Prostate gland (tissue), 2 donors: ENCODE results near the gene MOB3A. TPM values are rescaled to one million over a fixed set of nuclear protein-coding genes. Genes with fewer than 3 reads are reported as not detected.
"Not testable (repeated sequence)": the region's sequence is repeated elsewhere in the genome, so short reads cannot be mapped to it uniquely, and the experiment has no call there.

ENCODE experiments used
- DNase-seq: peaks from one replicate; pipeline ENCODE4 v3.0.0-alpha.2; 2019; ENCODE audit warnings: low spot score
- H3K27ac ChIP-seq, 2 donors: fragments of 200-600 bp; sonication (generic); 2 replicates each; pipeline ENCODE4 v1.5.1; 2017 to 2019
- H3K27me3 ChIP-seq: fragments of 200-600 bp; sonication (generic); replicated peaks from 2 replicates; pipeline ENCODE4 v1.5.1; 2019; ENCODE audit not compliant: insufficient read depth
- H3K36me3 ChIP-seq, 2 donors: fragments of 200-600 bp; sonication (generic); 1 replicate in 1 of 2; 2 replicates in 1 of 2; pipeline versions ENCODE4 v1.5.1 to v1.8.1; 2017 to 2019
- H3K4me1 ChIP-seq: fragments of 200-600 bp; sonication (generic); replicated peaks from 2 replicates; pipeline ENCODE4 v1.5.1; 2019
- H3K4me3 ChIP-seq, 2 donors: fragments of 200-600 bp; sonication (generic); 2 replicates each; pipeline ENCODE4 v1.5.1; 2017 to 2019
- H3K9me3 ChIP-seq: fragments of 200-600 bp; sonication (generic); 2 replicates; pipeline ENCODE4 v1.5.1; 2017
- POLR2A ChIP-seq: fragments of 450-650 bp; IDR thresholded peaks from one replicate; pipeline ENCODE4 v1.6.1; 2016; ENCODE audit warnings: antibody characterized with exemption, mild to moderate bottlenecking
- POLR2AphosphoS5 ChIP-seq: sonication (generic); formaldehyde crosslinking; IDR thresholded peaks from one replicate; pipeline ENCODE4 v1.6.1; 2017; ENCODE audit warnings: antibody characterized with exemption
- WGBS: methylation state at CpG from one replicate; pipeline ENCODE4 v1.1.5; 2018; 5-methylcytosine and 5-hydroxymethylcytosine counted together
- intact Hi-C: fragments of 100-400 bp; cut with DNase I; formaldehyde crosslinking; loops from one replicate; pipeline ENCODE4 v1.14.2; 2022
- total RNA-seq, 2 donors: library from RNA; depleted of rRNA; stranded (reverse); fragments of >200 nt; gene quantifications; one replicate each; pipeline ENCODE4 v1.1.0, GENCODE V29; 2016
- TF ChIP-seq, protein P1 (sequence below), 4 experiments: fragments of 200-600 bp in 2 of 4; fragments of 450-650 bp in 2 of 4; sonication (generic) in 2 of 4; IDR thresholded peaks; 1 replicate in 3 of 4; 2 replicates in 1 of 4; pipeline ENCODE4 v1.5.1; 2016 to 2019; ENCODE audit warnings: antibody characterized with exemption in 4 of 4, mild to moderate bottlenecking in 2 of 4, moderate library complexity in 2 of 4

The MOB3A gene
- total RNA-seq, 2 donors from 2014 or later: 40.1 to 43.5 TPM

DNA sequence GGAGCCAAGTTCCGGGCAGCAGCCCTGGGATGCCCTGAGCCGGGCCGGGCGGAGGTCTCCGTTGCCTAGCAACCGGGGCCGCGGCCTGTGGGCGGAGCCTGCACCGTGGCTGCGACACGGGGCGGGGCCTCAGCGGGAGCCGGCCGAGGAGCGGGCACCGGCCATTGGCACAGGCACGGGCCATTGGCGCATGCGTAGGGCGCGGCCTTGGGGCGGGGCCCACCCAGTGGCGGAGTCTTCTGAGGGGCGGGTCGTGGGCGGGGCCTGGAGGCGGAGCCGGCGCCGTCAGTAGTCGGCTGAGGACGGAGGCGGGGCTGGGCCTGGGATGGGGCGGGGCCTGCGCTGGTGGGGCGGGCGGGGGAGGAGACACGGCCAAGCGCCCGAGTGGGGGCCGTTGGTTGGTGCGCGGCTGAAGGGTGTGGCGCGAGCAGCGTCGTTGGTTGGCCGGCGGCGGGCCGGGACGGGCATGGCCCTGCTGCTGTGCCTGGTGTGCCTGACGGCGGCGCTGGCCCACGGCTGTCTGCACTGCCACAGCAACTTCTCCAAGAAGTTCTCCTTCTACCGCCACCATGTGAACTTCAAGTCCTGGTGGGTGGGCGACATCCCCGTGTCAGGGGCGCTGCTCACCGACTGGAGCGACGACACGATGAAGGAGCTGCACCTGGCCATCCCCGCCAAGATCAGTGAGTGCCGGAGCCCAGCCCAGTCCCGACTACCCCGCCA is 515 bp upstream of the MOB3A start, which contains the start of gene IZUMO4:
Gene IZUMO4 (plus strand): TSS at position 436 of the 723 bp plus-strand sequence. CDS start 31 bp downstream, at position 467.
- intact Hi-C loops: loop anchor here (2.0 to 5.0 kb wide), 2 partner anchors 54 to 176 kb away; partner anchors contain the start of gene AP3D1
- peak; percentile 99 for DNase-seq
- TF ChIP-seq POLR2AphosphoS5 (peak; percentile 69), POLR2A (peak; percentile 59)
- TF ChIP-seq, protein P1, sequence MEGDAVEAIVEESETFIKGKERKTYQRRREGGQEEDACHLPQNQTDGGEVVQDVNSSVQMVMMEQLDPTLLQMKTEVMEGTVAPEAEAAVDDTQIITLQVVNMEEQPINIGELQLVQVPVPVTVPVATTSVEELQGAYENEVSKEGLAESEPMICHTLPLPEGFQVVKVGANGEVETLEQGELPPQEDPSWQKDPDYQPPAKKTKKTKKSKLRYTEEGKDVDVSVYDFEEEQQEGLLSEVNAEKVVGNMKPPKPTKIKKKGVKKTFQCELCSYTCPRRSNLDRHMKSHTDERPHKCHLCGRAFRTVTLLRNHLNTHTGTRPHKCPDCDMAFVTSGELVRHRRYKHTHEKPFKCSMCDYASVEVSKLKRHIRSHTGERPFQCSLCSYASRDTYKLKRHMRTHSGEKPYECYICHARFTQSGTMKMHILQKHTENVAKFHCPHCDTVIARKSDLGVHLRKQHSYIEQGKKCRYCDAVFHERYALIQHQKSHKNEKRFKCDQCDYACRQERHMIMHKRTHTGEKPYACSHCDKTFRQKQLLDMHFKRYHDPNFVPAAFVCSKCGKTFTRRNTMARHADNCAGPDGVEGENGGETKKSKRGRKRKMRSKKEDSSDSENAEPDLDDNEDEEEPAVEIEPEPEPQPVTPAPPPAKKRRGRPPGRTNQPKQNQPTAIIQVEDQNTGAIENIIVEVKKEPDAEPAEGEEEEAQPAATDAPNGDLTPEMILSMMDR (IDR thresholded peaks at IDR 0.05): peak in 3 of 4 experiments; percentile 34 to 63 (median 62)
- peaks cover 0 to 6% of the 10 kb centered on the region in 2 donors for H3K36me3 ChIP-seq
- H3K27me3 ChIP-seq: no peaks in the 10 kb centered on the region
- WGBS: 0% methylated on average over 38 of the region's 70 CpGs
- peak within 1 kb of the TSS; percentile 91 to 96 for H3K27ac ChIP-seq
- H3K9me3 ChIP-seq: no peaks in the 10 kb centered on the region
- H3K4me1 ChIP-seq: peaks cover 20% of the 10 kb centered on the region
- H3K4me3 ChIP-seq: peak within 1 kb of the TSS; percentile 77 to 81

DNA sequence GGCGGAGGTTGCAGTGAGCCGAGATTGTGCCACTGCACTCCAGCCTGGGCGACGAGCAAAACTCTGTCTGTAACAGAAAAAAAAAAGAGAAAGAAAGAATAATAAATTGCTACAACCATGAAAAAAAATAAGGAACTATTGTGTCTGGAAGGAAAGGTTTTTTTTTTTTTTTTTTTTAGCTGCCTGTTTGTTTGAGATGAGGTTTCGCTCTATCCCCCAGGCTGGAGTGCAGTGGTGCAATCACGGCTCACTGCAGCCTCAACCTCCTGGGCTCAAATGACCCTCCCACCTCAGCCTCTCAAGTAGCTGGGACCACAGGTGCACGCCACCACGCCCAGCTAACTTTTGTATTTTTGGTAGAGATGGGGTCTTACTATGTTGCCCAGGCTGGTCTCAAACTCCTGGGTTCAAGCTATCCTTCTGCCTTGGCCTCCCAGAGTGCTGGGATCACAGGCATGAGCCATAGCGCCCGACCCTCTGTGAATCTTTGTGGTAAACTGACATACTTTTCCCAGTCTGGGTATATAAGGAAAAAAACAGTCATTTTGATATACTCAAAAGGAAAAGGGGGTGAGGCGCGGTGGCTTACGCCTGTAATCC is 4.1 kb downstream of the MOB3A start:
- DNase-seq, intact Hi-C loops, H3K9me3 ChIP-seq, H3K36me3 ChIP-seq, H3K27me3 ChIP-seq, H3K4me3 ChIP-seq: not testable (repeated sequence)
- 91% methylated on average over 13 of the region's 13 CpGs for WGBS
- H3K27ac ChIP-seq: peak overlapping the region in 1 of 2 donors; percentile 96
- H3K4me1 ChIP-seq: peaks cover 34% of the 10 kb centered on the region

DNA sequence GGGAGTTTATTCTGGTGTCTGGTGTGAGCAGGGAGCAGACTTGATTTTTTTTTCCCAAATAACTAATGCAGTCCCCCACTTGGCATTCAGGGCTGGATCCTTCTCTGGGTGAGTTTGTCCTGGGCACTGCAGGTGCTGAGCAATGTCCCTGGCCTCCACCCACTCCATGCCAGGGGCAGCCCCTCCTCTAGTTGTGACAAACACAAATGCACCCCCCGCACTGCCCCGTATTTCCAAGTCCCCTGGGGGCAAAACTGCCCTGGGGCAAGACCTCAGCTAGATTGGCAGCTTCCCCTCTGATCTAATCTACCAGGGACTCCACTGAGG is 6.4 kb downstream of the MOB3A start:
- 25% methylated on average over 2 of the region's 2 CpGs for WGBS
- no peaks in the 10 kb centered on the region for H3K9me3 ChIP-seq
- TF ChIP-seq POLR2AphosphoS5: no peak
- TF ChIP-seq, protein P1 (IDR thresholded peaks at IDR 0.05): no peak
- no peak for TF ChIP-seq POLR2A
- intact Hi-C loops: no loop called here
- H3K27me3 ChIP-seq: no peaks in the 10 kb centered on the region
- peak overlapping the region; percentile 56 to 96 for H3K27ac ChIP-seq
- H3K36me3 ChIP-seq: no peaks in the 10 kb centered on the region
- H3K4me1 ChIP-seq: peaks cover 29% of the 10 kb centered on the region
- no peak for DNase-seq
- H3K4me3 ChIP-seq: no peak overlapping the region

DNA sequence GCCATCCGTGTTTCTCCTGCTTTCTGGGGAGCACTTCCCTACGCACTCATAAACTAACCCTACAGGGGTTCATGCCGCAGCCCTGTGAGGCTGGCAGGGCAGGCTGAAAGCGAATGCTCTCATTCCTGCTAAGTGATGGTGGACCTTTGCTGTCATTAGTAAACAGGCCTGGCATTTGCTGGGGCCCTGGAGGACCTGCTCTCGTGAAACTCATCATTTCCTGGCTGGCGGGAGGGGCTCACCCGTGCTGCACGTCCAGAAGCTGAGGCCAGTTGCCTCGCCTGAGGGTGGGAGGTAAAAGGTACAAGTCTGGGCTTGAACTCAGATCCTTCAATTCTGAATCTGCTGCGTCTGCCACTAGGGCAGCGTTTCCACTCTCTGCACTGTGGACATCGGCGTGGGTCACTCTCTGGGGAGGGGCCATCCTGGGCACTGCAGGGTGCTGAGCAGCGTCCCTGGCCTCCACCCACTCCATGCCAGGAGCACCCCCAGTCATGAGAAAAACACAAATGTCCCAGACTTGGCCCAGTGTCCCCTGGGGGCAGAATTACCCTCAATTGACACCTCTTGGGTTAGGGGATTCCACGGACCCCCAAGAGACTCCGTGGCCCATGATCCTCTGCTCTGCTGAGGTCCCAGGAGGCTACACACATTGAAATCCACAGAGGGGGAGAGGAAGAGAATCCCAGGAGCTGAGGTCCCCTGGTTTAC is 7.0 kb downstream of the MOB3A start:
- peak; percentile 65 for TF ChIP-seq POLR2AphosphoS5
- TF ChIP-seq, protein P1 (IDR thresholded peaks at IDR 0.05): peak in 1 of 4 experiments; percentile 12
- no peak for TF ChIP-seq POLR2A
- Histone ChIP-seq H3K4me3 (no peak overlapping the region), H3K9me3 (no peaks in the 10 kb centered on the region), H3K36me3 (no peaks in the 10 kb centered on the region), H3K4me1 (peaks cover 27% of the 10 kb centered on the region), H3K27me3 (no peaks in the 10 kb centered on the region), H3K27ac (peak overlapping the region; percentile 56 to 96)
- 33% methylated on average over 16 of the region's 16 CpGs for WGBS
- intact Hi-C loops: no loop called here
- DNase-seq: peak; percentile 54

DNA sequence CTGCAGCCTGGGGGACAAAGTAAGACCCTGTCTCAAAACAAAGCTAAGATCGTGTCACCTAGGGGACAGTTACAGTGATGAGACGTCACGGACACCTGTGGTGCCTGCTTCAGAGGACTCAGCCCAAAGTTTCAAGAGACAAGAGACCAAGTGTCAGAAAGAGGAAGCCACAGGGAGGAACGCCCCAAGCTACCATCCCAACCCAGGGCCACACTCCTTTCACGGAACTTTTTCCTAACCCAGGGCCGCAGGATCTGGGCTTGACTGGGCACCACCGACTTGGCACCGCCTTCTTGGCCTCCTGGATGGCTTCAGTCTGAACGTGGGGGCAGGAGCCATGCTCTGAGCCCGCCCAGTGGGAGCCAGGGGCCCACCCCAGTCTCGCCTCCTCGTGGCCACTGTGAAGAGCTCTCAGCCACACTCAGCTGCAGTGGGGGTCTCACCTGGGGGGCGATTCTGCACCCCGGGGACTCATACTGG is 8.5 kb downstream of the MOB3A start:
- Histone ChIP-seq H3K4me3 (no peak overlapping the region), H3K27ac (peak overlapping the region in 1 of 2 donors; percentile 22), H3K4me1 (peaks cover 19% of the 10 kb centered on the region), H3K27me3 (no peaks in the 10 kb centered on the region), H3K9me3 (no peaks in the 10 kb centered on the region), H3K36me3 (no peaks in the 10 kb centered on the region)
- intact Hi-C loops: no loop called here
- 77% methylated on average over 13 of the region's 14 CpGs for WGBS
- DNase-seq: no peak
- TF ChIP-seq POLR2AphosphoS5: no peak

DNA sequence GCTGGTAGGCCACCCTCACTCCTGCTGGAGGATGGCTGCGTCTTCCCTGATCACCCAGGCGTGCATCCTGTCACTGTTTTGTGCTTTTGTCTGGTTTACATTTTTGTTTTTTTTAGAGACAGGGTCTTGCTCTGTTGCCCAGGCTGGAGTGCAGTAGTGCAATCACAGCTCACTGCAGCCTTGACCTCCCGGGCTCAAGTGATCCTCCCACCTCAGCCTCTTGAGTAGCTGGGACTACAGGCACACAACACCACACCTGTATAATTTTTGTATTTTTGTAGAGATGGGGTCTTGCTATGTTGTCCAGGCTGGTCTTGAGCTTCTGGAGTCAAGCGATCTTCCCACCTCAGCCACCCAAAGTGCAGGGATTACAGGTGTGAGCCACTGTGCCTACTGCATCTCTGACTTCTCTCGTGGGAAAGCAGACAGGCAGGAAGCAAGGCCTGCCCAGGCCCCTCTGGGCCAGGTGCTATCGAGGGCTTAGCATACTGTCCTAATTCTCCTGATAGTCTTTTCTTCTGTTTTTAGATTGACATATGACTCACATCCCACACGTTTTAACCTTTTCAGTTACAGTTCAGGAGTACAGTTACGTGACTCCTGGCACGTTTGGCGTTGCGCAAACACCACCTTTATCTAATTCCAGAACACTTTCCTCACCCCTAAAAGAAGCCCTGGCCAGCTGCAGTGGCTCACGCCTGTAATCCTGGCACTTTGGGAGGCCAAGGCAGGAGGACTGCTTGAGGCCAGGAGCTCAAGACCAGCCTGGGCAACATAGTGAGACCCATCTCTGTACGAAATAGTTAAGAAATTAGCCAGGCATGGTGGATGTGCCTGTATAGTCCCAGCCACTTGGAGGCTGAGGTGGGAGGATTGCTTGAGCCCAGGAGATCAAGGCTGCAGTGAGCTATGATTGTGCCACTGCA is 9.2 kb downstream of the MOB3A start:
- H3K9me3 ChIP-seq, H3K4me3 ChIP-seq, H3K36me3 ChIP-seq, DNase-seq, H3K27me3 ChIP-seq, intact Hi-C loops: not testable (repeated sequence)
- H3K4me1 ChIP-seq: peaks cover 19% of the 10 kb centered on the region
- H3K27ac ChIP-seq: peak overlapping the region in 1 of 2 donors; percentile 22
- 74% methylated on average over 12 of the region's 13 CpGs for WGBS
